Large intestine (tissue), 3 donors: ENCODE data around the gene CREM. TPM values are rescaled to one million over a fixed set of nuclear protein-coding genes. Genes with fewer than 3 reads are reported as not detected.
A peak's percentile ranks its signal among the peaks of the same experiment; 100 is the strongest.
"Not testable (repeated sequence)": the region's sequence is repeated elsewhere in the genome, so short reads cannot be mapped to it uniquely, and the experiment has no call there.

ENCODE experiments used
- DNase-seq, 2 donors: peaks; one replicate each; pipeline versions ENCODE4 v3.0.0 to v3.0.0-alpha.2; 2013
- H3K27ac ChIP-seq: one replicate; pipeline ENCODE4 v1.5.1; 2013; ENCODE audit warnings: low read length
- H3K27me3 ChIP-seq: 2 replicates; pipeline ENCODE4 v1.6.1; 2013; ENCODE audit warnings: low read length; ENCODE audit not compliant: control insufficient read depth, insufficient read depth
- H3K36me3 ChIP-seq: 2 replicates; pipeline ENCODE4 v1.6.1; 2013; ENCODE audit warnings: low read length; ENCODE audit not compliant: control insufficient read depth, insufficient read depth
- H3K4me1 ChIP-seq: one replicate; pipeline ENCODE4 v1.6.1; 2013; ENCODE audit warnings: low read length; ENCODE audit not compliant: control insufficient read depth, insufficient read depth
- H3K4me3 ChIP-seq: one replicate; pipeline ENCODE4 v1.5.1; 2013; ENCODE audit warnings: low read length
- H3K9me3 ChIP-seq: one replicate; pipeline ENCODE4 v1.6.1; 2013; ENCODE audit warnings: mild to moderate bottlenecking, low read depth, low read length, moderate library complexity; ENCODE audit not compliant: control insufficient read depth
- WGBS: methylation state at CpG from one replicate; pipeline ENCODE4 v1.1.5; 2013; ENCODE audit warnings: low lambda C conversion rate; ENCODE audit not compliant: insufficient coverage; 5-methylcytosine and 5-hydroxymethylcytosine counted together
- polyA plus RNA-seq: library from polyadenylated mRNA; unstranded; fragments of 120-200 nt; gene quantifications from one replicate; pipeline ENCODE4 v1.2.1, GENCODE V29; 2013

Gene CREM
- polyA plus RNA-seq, 1 donor, result 24.2 TPM

DNA sequence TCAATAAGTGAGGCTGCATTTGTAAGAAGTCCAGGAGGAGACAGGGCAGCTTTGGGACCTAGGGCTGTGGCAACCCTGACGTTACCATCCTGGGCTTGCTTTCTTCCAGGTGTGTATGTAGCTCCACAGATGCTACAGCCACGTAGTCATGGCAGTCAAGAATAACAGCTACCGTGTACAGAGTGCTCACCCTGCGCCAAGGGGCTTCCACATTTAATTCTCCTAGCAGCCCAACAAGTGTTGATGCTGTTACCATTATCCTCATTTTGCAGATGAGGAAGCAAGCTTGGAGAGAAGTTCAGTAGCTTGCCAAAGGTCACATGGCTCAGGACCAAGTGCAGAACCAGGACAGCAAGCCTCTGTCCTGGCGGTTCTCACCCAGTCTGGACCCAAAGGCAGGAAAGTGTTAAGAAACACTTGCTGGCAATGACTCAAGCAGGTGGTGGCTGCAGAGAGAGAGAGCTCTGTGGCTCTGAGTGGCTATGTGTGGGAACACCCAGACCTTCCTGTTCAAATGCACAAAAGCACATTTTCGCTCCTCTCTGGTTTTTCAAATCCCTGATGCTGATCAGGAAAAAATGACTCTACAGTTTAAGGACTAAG, 89.8 kb downstream of the CREM start:
- no peak overlapping the region for H3K27ac ChIP-seq
- no peaks in the 10 kb centered on the region for H3K27me3 ChIP-seq
- H3K36me3 ChIP-seq, result no peaks in the 10 kb centered on the region
- no peaks in the 10 kb centered on the region for H3K4me1 ChIP-seq
- no CpG with 5 or more reads among the region's 6 CpGs for WGBS
- H3K9me3 ChIP-seq, result no peaks in the 10 kb centered on the region
- peak in 1 of 2 donors; percentile 14 for DNase-seq
- H3K4me3 ChIP-seq, result no peak overlapping the region

DNA sequence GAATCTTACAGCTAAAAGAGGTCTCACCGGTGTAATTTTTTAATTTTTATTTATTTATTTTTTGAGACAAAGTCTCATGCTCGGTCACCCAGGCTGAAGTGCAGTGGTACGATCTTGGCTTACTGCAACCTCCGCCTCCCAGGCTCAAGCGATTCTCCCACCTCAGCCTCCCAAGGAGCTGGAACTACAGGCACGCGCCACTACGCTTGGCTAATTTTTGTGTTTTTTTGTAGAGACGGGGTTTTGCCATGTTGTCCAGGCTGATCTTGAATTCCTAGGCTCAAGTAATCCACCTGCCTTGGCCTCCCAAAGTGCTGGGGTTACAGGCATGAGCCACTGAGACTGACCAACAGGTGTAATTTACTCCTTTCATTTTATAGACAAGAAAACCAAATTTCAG, 90.3 kb downstream of the CREM start:
- not testable (repeated sequence) for H3K27me3 ChIP-seq, H3K4me1 ChIP-seq, H3K27ac ChIP-seq, H3K4me3 ChIP-seq, H3K9me3 ChIP-seq, DNase-seq, H3K36me3 ChIP-seq
- 100% methylated on average over 1 of the region's 9 CpGs for WGBS

DNA sequence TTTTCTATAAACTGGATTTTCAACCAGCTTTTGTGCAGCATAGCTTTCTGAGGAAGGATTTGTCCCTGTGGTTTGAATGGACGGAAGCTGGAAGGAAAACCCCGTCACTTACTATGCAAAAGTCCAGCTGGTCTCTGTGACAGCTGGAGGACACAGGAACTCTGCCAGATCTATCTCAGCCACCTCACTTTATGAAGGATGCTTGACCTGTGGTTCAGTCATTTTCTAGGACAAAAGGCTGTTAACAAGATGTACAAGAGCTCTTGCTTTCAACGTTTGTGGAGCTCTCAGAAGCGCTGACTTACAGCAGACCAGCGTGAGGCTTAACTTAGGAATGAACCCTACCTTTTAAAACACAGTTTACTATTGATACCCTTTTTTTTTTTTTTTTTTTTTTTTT, 90.8 kb downstream of the CREM start:
- Histone ChIP-seq H3K9me3 (no peaks in the 10 kb centered on the region), H3K4me3 (no peak overlapping the region), H3K27me3 (no peaks in the 10 kb centered on the region), H3K27ac (no peak overlapping the region), H3K36me3 (no peaks in the 10 kb centered on the region), H3K4me1 (no peaks in the 10 kb centered on the region)
- peak in 1 of 2 donors; percentile 37 for DNase-seq
- 80% methylated on average over 1 of the region's 5 CpGs for WGBS

DNA sequence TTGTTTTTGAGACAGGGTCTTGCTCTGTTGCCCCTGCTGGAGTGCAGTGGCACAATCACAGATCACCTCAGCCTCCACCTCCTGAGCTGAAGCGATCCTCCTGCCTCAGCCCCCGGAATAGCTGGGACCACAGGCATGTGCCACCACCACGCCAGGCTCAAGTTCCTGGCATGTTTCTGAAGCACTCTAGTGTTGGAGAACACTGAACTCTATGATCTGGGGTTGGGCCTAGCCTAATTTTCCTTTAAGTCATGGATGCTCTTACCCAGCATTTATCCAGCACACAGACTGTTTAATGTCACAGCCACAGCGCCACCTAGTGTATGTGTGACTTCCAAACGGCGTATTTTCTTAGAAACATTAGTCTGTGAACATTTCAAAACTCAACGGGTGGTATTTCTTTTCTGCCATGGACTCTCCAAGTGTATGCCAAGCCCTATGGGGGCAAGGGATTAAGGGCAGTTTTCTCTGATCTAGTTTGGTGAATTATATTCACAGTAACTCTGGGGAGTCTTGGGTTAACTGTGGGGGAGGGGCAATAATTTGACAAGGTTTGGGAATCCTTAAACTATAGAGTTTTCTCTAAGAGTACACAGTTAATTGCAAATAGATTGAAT, 91.8 kb downstream of the CREM start:
- Histone ChIP-seq H3K4me1 (no peaks in the 10 kb centered on the region), H3K9me3 (no peaks in the 10 kb centered on the region), H3K36me3 (no peaks in the 10 kb centered on the region), H3K4me3 (no peak overlapping the region), H3K27ac (no peak overlapping the region), H3K27me3 (no peaks in the 10 kb centered on the region)
- WGBS, result no CpG with 5 or more reads among the region's 7 CpGs
- DNase-seq, result peak; percentile 66 to 71

DNA sequence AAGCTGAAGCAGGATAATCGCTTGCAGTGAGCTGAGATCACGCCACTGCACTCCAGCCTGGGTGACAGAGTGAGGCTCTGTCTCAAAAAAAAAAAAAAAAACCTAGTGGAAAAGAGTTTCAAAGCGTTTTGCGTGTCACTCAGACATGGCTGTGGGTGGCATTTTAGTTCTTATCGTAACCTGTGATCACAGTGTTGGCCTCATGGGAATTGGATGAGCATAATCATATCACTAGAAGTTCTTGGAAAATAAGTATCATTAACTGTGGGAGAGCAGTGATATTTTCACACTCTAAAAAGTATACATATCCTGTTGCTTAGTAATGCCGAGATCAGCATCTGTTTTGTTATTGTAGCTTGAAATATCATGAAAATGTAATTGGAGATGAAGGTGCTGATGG, 92.6 kb downstream of the CREM start:
- H3K4me1 ChIP-seq, result no peaks in the 10 kb centered on the region
- H3K9me3 ChIP-seq, result no peaks in the 10 kb centered on the region
- no peak for DNase-seq
- H3K27ac ChIP-seq, result no peak overlapping the region
- H3K4me3 ChIP-seq, result no peak overlapping the region
- no peaks in the 10 kb centered on the region for H3K36me3 ChIP-seq
- no peaks in the 10 kb centered on the region for H3K27me3 ChIP-seq
- WGBS, result 92% methylated on average over 2 of the region's 6 CpGs

DNA sequence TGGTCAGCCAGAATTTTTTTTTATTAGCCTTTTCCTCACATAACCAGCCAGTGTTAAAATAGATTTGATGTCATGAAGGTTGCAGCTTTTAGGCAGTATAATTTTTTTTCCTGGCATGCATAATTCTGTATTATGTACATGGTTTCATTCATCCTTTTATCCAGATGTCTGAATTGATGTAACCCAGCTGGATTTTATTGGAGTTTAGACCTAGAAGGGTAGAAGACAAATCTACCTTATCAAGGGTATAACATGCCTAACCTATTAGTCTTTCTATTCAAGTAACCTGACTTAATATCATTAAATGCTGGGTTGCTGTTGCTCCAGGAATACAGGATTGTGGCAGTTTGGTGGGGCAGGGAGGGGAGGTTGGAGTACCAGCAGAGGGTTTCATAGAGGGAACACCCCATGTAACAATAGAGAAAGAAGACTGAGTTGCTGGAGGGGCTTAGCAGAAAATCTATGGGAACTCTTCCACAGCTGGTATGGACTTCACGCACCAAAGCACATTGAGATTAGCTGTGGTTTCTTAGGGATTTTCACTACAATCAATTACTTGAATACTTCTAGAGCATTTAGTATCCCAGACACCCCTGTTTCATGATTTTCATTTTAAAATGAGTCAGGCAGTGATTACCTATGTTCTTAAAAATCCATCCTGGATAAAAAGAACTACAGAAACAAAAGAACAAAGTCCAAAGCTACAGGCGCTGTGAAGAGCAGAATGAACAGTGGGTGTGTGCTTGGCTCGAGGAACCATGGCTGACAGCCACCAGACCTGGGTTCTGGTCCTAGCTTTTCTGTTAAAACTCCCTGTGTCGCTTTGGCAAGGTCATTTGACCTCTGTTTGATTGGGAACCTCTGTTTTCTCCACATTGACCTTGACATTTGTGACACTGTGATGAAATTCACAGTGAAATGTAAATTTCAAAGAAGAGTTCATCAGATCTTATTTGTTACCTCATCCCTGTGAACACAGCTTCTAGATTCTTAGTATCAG, 93.5 kb downstream of the CREM start:
- Histone ChIP-seq H3K27ac (no peak overlapping the region), H3K36me3 (no peaks in the 10 kb centered on the region), H3K4me1 (no peaks in the 10 kb centered on the region), H3K4me3 (no peak overlapping the region), H3K27me3 (no peaks in the 10 kb centered on the region), H3K9me3 (no peaks in the 10 kb centered on the region)
- no CpG with 5 or more reads among the region's 4 CpGs for WGBS
- peak in 1 of 2 donors; percentile 39 for DNase-seq

DNA sequence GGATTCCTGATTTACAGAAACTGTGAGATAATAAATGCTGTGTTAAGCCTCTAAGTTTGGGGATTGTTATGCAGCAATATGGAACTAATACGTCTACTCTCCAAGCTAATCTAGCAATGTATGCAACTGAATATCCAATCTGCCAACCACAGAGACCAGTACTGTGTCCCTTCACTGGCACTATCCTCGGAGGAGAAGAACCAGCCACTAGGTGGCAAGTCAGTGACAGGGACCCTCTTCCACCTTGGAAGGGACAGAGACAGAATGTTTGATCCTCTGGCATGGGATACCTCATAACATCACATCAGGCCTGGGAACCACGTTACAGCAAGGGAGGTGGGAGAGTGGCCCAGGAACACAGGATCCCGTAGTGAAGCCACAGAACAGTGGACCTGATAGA, 96.4 kb downstream of the CREM start:
- DNase-seq, result no peak
- Histone ChIP-seq H3K27me3 (no peaks in the 10 kb centered on the region), H3K4me3 (no peak overlapping the region), H3K9me3 (no peaks in the 10 kb centered on the region), H3K27ac (no peak overlapping the region), H3K4me1 (no peaks in the 10 kb centered on the region), H3K36me3 (no peaks in the 10 kb centered on the region)
- no CpG with 5 or more reads among the region's 4 CpGs for WGBS

DNA sequence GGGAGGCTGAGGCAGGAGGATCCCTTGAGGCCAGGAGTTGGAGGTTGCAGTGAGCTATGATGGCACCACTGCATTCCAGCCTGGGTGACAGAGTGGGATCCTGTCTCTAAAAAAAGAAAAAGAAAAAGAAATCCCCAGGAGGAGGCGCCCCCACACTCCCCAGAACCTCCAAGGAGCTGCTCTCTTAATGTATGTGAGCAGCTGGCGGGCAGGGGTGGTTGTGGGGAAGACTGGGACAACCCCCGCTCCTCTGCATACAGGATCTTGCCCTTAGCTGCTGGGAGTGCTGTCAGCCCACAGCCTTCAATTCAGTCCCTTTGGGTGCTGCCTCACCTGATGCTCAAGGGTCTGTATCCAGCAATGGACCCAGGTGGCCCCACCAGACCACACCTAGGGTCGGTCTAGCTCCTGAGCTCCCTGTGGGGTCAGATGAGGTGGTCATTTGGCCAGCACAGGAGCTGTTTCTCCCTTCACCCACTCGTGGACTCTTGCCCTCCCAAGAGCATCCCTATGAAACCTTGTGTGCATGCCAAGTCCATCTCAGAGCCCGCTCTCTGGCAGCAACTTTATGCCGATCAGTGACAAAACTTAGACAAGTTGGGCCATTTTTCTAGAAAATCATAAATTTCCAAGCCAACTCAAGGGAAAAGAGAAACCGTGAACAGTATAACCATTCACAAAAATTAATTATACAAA, 97.5 kb downstream of the CREM start:
- no peaks in the 10 kb centered on the region for H3K9me3 ChIP-seq
- no peak overlapping the region for H3K27ac ChIP-seq
- no peaks in the 10 kb centered on the region for H3K4me1 ChIP-seq
- no peaks in the 10 kb centered on the region for H3K27me3 ChIP-seq
- WGBS, result no CpG with 5 or more reads among the region's 8 CpGs
- no peak for DNase-seq
- H3K36me3 ChIP-seq, result no peaks in the 10 kb centered on the region
- no peak overlapping the region for H3K4me3 ChIP-seq

DNA sequence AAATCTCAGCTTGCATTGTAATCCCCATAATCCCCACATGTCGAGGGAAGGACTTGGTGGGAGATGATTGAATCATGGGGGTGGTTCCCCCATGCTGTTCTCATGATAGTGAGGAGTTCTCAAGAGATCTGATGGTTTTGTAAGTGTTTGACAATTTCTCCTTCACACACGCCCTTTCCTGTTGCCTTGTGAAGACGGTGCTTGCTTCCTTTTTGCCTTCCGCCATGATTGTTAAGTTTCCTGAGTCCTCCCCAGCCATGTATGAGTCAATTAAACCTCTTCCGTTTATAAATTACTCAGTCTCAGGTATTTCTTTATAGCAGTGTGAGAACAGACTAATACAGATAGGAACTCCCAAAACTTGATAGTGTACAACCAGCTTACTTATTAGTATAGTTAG, 98.6 kb downstream of the CREM start:
- WGBS, result 70% methylated on average over 2 of the region's 5 CpGs
- Histone ChIP-seq H3K9me3 (no peaks in the 10 kb centered on the region), H3K4me3 (no peak overlapping the region), H3K27ac (no peak overlapping the region), H3K27me3 (no peaks in the 10 kb centered on the region), H3K36me3 (no peaks in the 10 kb centered on the region), H3K4me1 (no peaks in the 10 kb centered on the region)
- no peak for DNase-seq

DNA sequence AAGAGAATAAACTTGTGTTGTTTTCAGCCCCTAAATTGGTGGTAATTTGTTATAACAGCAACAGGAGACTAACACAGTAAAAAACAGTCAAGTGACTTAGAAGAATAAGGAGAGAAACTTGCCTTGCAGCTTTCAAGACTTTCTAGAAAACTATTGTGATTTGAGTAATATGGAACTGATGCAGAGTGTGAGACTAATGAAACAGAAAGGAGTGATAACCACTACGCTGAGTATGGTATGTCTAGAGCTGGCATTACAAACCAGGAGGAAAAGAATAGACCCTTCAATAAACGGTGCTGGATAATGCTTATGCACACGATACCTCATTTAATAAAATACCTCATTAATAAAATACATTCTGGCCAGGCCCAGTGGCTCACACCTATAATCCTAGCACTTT, 99.9 kb downstream of the CREM start:
- Histone ChIP-seq H3K4me1 (no peaks in the 10 kb centered on the region), H3K36me3 (no peaks in the 10 kb centered on the region), H3K4me3 (no peak overlapping the region), H3K27ac (no peak overlapping the region), H3K27me3 (no peaks in the 10 kb centered on the region), H3K9me3 (no peaks in the 10 kb centered on the region)
- WGBS, result no CpG with 5 or more reads among the region's 3 CpGs
- no peak for DNase-seq
